Body of pancreas (tissue), 4 donors: ENCODE measurements around the gene SLC5A5.

ENCODE experiments used
- POLR2A ChIP-seq, 3 donors: fragments of 450-650 bp; IDR thresholded peaks; one replicate each; pipeline ENCODE4 v1.6.1; 2016; ENCODE audit warnings: antibody characterized with exemption in 3 of 3, mild to moderate bottlenecking in 2 of 3
- TF ChIP-seq, protein P1 (sequence below), 7 experiments: fragments of 450-650 bp in 4 of 7; fragments of 200-600 bp in 3 of 7; sonication (generic) in 3 of 7; IDR thresholded peaks; one replicate each; pipeline ENCODE4 v1.5.1; 2016 to 2019; ENCODE audit warnings: antibody characterized with exemption in 7 of 7

GRCh38 chr19:17868669-17869068 lies 3.1 kb upstream of the SLC5A5 start:
- TF ChIP-seq POLR2A (IDR thresholded peaks at IDR 0.05) = no peak
- TF ChIP-seq, protein P1, sequence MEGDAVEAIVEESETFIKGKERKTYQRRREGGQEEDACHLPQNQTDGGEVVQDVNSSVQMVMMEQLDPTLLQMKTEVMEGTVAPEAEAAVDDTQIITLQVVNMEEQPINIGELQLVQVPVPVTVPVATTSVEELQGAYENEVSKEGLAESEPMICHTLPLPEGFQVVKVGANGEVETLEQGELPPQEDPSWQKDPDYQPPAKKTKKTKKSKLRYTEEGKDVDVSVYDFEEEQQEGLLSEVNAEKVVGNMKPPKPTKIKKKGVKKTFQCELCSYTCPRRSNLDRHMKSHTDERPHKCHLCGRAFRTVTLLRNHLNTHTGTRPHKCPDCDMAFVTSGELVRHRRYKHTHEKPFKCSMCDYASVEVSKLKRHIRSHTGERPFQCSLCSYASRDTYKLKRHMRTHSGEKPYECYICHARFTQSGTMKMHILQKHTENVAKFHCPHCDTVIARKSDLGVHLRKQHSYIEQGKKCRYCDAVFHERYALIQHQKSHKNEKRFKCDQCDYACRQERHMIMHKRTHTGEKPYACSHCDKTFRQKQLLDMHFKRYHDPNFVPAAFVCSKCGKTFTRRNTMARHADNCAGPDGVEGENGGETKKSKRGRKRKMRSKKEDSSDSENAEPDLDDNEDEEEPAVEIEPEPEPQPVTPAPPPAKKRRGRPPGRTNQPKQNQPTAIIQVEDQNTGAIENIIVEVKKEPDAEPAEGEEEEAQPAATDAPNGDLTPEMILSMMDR (IDR thresholded peaks at IDR 0.05) = no peak
